ENCODE results near the gene OSBPL3. TPM values are rescaled to one million over a fixed set of nuclear protein-coding genes. Genes with fewer than 3 reads are reported as not detected.

The OSBPL3 gene
- total RNA-seq, 2 donors from 2014 or later, result 9.0 to 14.8 TPM

DNA sequence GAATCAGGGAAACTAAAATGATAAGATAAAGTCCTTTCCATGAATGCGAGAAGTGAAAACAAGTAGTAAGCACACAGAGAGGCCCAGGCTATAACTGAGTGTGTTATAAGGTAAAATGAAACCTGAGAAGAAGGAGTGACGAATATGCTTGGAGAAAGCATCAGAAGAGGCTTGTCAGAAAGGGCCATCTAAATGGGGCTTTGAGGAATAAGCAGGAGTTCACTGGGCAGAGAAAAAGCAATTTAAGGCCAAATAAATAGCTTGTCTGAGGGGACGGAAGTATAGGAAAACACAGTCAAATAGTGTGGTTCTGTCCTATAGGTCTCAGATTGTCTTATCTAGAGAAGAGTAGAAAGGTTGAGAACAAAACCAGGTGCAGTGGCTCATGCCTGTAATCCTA, 163.1 kb downstream of the OSBPL3 start:
- Histone ChIP-seq H3K4me3 (no peak overlapping the region), H3K27ac (no peak overlapping the region), H3K27me3 (no peaks in the 10 kb centered on the region), H3K9ac (ENCODE audit: low read depth in 2 of 2, low read length in 2 of 2) (no peak overlapping the region), H3K4me1 (peaks cover 5% of the 10 kb centered on the region), H3K9me3 (no peaks in the 10 kb centered on the region), H3K36me3 (no peaks in the 10 kb centered on the region)
- TF ChIP-seq, protein P1, sequence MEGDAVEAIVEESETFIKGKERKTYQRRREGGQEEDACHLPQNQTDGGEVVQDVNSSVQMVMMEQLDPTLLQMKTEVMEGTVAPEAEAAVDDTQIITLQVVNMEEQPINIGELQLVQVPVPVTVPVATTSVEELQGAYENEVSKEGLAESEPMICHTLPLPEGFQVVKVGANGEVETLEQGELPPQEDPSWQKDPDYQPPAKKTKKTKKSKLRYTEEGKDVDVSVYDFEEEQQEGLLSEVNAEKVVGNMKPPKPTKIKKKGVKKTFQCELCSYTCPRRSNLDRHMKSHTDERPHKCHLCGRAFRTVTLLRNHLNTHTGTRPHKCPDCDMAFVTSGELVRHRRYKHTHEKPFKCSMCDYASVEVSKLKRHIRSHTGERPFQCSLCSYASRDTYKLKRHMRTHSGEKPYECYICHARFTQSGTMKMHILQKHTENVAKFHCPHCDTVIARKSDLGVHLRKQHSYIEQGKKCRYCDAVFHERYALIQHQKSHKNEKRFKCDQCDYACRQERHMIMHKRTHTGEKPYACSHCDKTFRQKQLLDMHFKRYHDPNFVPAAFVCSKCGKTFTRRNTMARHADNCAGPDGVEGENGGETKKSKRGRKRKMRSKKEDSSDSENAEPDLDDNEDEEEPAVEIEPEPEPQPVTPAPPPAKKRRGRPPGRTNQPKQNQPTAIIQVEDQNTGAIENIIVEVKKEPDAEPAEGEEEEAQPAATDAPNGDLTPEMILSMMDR (IDR thresholded peaks at IDR 0.05), result no peak
- intact Hi-C loops (cut with DNase I), result loop anchor here (2.0 to 5.0 kb wide), 2 partner anchors 160 to 252 kb away; no protein-coding TSS in a partner anchor
- no peak for DNase-seq

DNA sequence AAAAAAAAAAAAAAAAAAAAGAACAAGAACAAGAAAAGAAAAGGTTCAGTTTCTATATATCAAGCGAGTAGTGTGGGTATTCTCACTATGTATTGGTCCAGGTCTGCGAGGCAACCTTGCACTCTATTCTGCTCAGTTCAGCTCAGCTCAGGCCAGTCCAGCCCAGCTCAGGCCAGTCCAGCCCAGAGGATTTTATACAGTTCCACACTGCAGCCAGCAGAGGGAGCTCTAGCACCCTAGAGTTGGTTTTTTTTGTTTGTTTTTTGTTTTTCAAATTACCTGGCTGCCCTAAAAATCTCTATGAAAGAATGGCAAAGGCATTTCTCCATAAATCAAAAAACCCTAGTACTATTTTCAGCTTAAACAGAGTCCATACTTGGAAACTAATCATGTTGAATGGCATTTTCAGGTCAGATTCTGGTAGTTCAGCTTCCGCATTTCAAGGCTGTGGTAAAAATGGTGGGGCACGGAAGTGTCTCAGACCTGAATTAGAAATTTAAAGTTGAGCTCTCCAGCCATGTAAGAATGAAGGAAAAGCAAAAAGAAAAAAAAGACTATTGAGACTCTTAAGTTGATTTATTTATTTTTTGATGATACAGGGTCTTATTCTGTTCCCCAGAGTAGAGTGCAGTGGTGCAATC, 167.6 kb downstream of the OSBPL3 start:
- H3K4me3 ChIP-seq, result no peak overlapping the region
- no peak overlapping the region for H3K9ac ChIP-seq (ENCODE audit: low read depth in 2 of 2, low read length in 2 of 2)
- H3K27me3 ChIP-seq, result no peaks in the 10 kb centered on the region
- DNase-seq, result peak; percentile 64
- no peak overlapping the region for H3K27ac ChIP-seq
- intact Hi-C loops (cut with DNase I), result loop anchor here (5.0 kb wide), 1 partner anchor 280 kb away; no protein-coding TSS in a partner anchor
- TF ChIP-seq, protein P1 (IDR thresholded peaks at IDR 0.05), result peak; percentile 87
- H3K36me3 ChIP-seq, result no peaks in the 10 kb centered on the region
- no peaks in the 10 kb centered on the region for H3K4me1 ChIP-seq
- H3K9me3 ChIP-seq, result no peaks in the 10 kb centered on the region

DNA sequence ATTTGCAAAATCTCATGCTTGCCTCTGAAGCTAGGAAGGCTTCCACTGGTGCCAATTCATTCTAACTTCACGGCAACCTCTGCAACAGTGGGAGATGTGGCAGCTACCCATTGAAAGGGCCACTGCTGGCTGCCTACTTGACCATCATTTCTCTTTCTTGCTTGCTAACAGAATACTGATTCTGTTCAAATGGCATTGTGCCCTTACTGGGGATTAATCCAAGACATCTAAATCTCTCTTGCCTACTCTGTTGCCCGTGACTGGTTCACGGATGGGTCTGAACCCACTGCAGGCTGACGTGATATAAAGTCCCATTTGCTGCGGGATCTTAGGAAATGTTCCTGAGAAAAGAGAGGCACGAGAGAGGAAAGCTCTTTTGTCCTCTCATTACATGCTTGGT, 171.5 kb downstream of the OSBPL3 start:
- no peaks in the 10 kb centered on the region for H3K9me3 ChIP-seq
- H3K27me3 ChIP-seq, result no peaks in the 10 kb centered on the region
- no peak overlapping the region for H3K4me3 ChIP-seq
- H3K36me3 ChIP-seq, result no peaks in the 10 kb centered on the region
- intact Hi-C loops (cut with DNase I), result no loop called here
- H3K9ac ChIP-seq (ENCODE audit: low read depth in 2 of 2, low read length in 2 of 2), result no peak overlapping the region
- no peak for DNase-seq
- no peaks in the 10 kb centered on the region for H3K4me1 ChIP-seq
- H3K27ac ChIP-seq, result no peak overlapping the region
- TF ChIP-seq, protein P1 (IDR thresholded peaks at IDR 0.05), result no peak

DNA sequence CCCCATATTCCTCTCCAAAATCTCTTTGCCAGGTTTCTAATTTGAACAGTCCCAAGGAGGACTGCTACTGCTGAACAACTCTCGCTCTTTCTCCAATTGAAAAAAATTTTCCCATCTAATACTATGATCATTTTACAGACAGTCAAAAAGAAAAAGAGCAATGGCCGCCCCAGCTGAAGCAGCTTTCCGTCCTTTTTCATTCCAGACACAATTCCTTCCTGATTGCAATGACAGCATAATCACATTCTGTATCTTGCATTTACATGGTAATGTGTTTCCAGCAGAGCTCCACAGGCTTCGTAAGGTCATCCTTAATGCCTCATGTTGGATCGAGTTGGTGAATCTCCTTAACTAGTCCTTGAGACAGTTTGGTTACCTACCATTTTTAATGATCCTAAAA, 177.7 kb downstream of the OSBPL3 start:
- no peak for DNase-seq
- Histone ChIP-seq H3K9me3 (no peaks in the 10 kb centered on the region), H3K9ac (ENCODE audit: low read depth in 2 of 2, low read length in 2 of 2) (no peak overlapping the region), H3K4me1 (no peaks in the 10 kb centered on the region), H3K36me3 (no peaks in the 10 kb centered on the region), H3K4me3 (no peak overlapping the region), H3K27me3 (no peaks in the 10 kb centered on the region), H3K27ac (no peak overlapping the region)
- TF ChIP-seq, protein P1 (IDR thresholded peaks at IDR 0.05), result no peak
- intact Hi-C loops (cut with DNase I), result no loop called here

DNA sequence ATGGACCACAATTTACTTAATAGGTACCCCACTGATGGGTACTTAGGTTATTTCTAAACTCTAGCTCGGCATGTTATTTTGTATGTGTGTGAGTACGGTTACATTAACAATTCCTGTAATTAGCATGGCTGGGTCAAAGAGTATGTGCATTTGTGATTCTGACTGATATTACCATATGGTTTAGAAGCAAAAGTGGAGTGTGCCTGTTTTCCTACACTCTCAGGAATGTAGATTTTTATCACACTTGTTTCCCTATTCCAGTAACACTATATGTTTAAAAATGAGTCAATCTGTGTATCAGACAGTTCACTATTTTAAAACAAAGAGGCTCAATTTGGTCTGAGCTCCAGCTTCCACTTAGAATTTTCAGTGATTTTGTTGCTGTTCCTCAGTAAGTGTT, 178.1 kb downstream of the OSBPL3 start:
- no peaks in the 10 kb centered on the region for H3K4me1 ChIP-seq
- intact Hi-C loops (cut with DNase I), result no loop called here
- DNase-seq, result no peak
- no peaks in the 10 kb centered on the region for H3K27me3 ChIP-seq
- no peak overlapping the region for H3K27ac ChIP-seq
- TF ChIP-seq, protein P1 (IDR thresholded peaks at IDR 0.05), result no peak
- H3K9me3 ChIP-seq, result no peaks in the 10 kb centered on the region
- no peak overlapping the region for H3K4me3 ChIP-seq
- no peak overlapping the region for H3K9ac ChIP-seq (ENCODE audit: low read depth in 2 of 2, low read length in 2 of 2)
- H3K36me3 ChIP-seq, result no peaks in the 10 kb centered on the region

Measured in colonic mucosa (tissue), 4 donors.